Measurements from ENCODE around the gene CASKIN1.
A peak's percentile ranks its signal among the peaks of the same experiment; 100 is the strongest.

CASKIN1 gene

GRCh38 chr16:2173916-2174315 is 22.5 kb downstream of the CASKIN1 start:
- no peak for DNase-seq

GRCh38 chr16:2173366-2173765 is 23.0 kb downstream of the CASKIN1 start:
- no peak for DNase-seq

- no peak for DNase-seq
Observed at GRCh38 chr16:2172688-2173335, 23.6 kb downstream of the CASKIN1 start.

GRCh38 chr16:2171601-2172178 is 24.7 kb downstream of the CASKIN1 start:
- no peak for DNase-seq

GRCh38 chr16:2170587-2171435 is 25.6 kb downstream of the CASKIN1 start:
- DNase-seq = no peak

GRCh38 chr16:2170080-2170479 is 26.3 kb downstream of the CASKIN1 start:
- no peak for DNase-seq

- DNase-seq = no peak
Observed at GRCh38 chr16:2167068-2167638, 29.3 kb downstream of the CASKIN1 start.

- no peak for DNase-seq
Observed at GRCh38 chr16:2166263-2167067, 29.9 kb downstream of the CASKIN1 start.

GRCh38 chr16:2165861-2166260 is 30.5 kb downstream of the CASKIN1 start:
- no peak for DNase-seq

- peak; percentile 31 for DNase-seq
Observed at GRCh38 chr16:2163211-2163881, 33.1 kb downstream of the CASKIN1 start.

- DNase-seq = no peak
Observed at GRCh38 chr16:2162676-2163118, 33.7 kb downstream of the CASKIN1 start.

- no peak for DNase-seq
Observed at GRCh38 chr16:2161911-2162310, 34.5 kb downstream of the CASKIN1 start.

- DNase-seq = no peak
Observed at GRCh38 chr16:2160915-2161551, 35.4 kb downstream of the CASKIN1 start.

GRCh38 chr16:2159175-2159838 is 37.1 kb downstream of the CASKIN1 start:
- no peak for DNase-seq

- DNase-seq = no peak
Observed at GRCh38 chr16:2158262-2158638, 38.2 kb downstream of the CASKIN1 start.

GRCh38 chr16:2157480-2158261 is 38.7 kb downstream of the CASKIN1 start:
- DNase-seq = no peak

GRCh38 chr16:2156849-2157224 is 39.6 kb downstream of the CASKIN1 start:
- DNase-seq = no peak

- no peak for DNase-seq
Observed at GRCh38 chr16:2155977-2156848, 40.2 kb downstream of the CASKIN1 start.
